Astrocyte of the cerebellum (primary cell): ENCODE results near the gene GUK1.

Experiments used
- DNase-seq: peaks from one replicate; pipeline ENCODE4 v3.0.0-alpha.2; 2011; ENCODE audit warnings: low read depth
- H3K4me3 ChIP-seq: 2 replicates; pipeline ENCODE4 v1.5.1; 2011; ENCODE audit warnings: mild to moderate bottlenecking, low read depth, low read length, moderate library complexity
- CTCF ChIP-seq: IDR thresholded peaks from 2 replicates; pipeline ENCODE4 v1.5.1; 2012; ENCODE audit warnings: low read length, low read depth, moderate library complexity, mild to moderate bottlenecking; ENCODE audit errors: missing control alignments
- in situ Hi-C: cut with HindIII; loops from 2 replicates; pipeline ENCODE4 v1.10.0; 2017; ENCODE audit warnings: low sequenced_read_pairs

The GUK1 gene

GRCh38 chr1:228157729-228158126 lies 17.6 kb downstream of the GUK1 start:
- no peak for DNase-seq
- in situ Hi-C loops, result no loop called here
- H3K4me3 ChIP-seq, result no peak overlapping the region
- TF ChIP-seq CTCF, result no peak

GRCh38 chr1:228158151-228159007 lies 18.3 kb downstream of the GUK1 start:
- no peak overlapping the region for H3K4me3 ChIP-seq
- no peak for TF ChIP-seq CTCF
- DNase-seq, result no peak
- in situ Hi-C loops, result no loop called here

GRCh38 chr1:228159008-228159665 lies 19.1 kb downstream of the GUK1 start:
- no peak for DNase-seq
- no peak overlapping the region for H3K4me3 ChIP-seq
- in situ Hi-C loops, result no loop called here
- no peak for TF ChIP-seq CTCF

- DNase-seq, result no peak
- H3K4me3 ChIP-seq, result no peak overlapping the region
- TF ChIP-seq CTCF, result no peak
- in situ Hi-C loops, result no loop called here
Observed at GRCh38 chr1:228160201-228160761, 20.2 kb downstream of the GUK1 start.

GRCh38 chr1:228161362-228161761 lies 21.3 kb downstream of the GUK1 start:
- in situ Hi-C loops, result no loop called here
- TF ChIP-seq CTCF, result no peak
- DNase-seq, result no peak
- no peak overlapping the region for H3K4me3 ChIP-seq

- no peak overlapping the region for H3K4me3 ChIP-seq
- in situ Hi-C loops, result no loop called here
- no peak for DNase-seq
- TF ChIP-seq CTCF, result no peak
Observed at GRCh38 chr1:228161866-228162265, 21.8 kb downstream of the GUK1 start.
